CD4-positive, alpha-beta T cell treated with Interleukin-4 for 1 hour (primary cell): ENCODE measurements around the gene CDC42SE1.
A peak's percentile ranks its signal among the peaks of the same experiment; 100 is the strongest.

Experiments
- DNase-seq, 2 donors: peaks; one replicate each; pipeline ENCODE4 v3.0.0-alpha.2; 2020 to 2022

CDC42SE1 gene

DNA sequence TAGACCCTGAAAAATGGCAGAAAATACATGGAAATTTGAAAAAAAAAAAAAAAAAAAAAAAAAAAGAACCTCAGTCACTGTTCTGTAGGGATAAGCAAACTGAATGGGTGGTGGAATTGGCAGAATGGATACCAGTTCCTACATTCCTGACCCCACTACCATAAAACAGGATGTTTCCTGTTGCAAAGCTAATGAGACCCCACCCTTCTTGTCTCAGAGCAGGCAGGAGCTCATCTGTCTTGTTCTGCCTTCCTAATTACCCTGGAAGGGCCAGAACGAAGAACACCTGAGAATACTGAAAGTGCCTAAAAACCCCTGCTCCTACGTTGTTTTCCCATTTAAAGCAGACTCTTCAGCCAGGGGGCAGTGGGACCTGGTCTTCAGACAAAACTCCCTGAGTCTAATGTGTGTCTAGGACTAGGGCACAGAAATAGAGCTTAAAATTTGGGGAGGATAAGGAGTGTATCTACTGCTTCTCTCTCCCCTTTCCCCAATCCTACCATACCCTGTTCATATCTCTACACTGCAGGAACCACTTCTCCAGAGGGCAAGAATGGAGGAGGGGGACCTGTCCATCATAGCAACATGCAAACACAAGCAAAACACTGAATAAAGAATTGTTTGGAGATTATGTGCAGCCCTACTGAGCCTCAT, 7.9 kb downstream of the CDC42SE1 start:
- no peak for DNase-seq

DNA sequence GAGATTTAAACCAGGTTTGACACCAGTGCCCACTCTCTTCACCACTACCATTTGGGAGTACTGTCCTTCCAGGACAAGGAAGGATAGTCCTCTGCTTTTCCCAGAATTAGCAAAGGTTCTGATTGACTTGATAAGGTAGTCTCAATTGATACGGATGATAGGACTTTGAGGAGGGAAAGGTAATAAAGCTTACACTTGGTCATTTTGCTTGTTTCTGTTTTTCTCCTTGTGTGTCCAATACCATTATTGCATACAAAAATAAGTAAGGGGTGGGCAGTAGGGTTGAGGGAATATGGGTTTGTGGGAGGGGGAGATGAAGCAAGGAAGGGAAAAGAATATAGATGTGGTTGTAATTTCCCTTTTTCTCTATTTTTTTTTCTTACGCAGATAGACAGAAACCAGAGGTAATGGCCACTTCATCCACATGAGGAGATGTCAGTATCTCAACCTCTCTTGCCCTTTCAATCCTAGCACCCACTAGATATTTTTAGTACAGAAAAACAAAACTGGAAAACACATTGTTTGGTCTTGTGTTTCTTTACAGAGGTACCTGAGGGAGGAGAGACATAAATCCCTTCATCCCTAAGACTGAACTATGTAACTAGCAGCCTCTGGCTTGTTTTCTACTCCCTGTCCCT, 9.3 kb downstream of the CDC42SE1 start:
- DNase-seq, result no peak

DNA sequence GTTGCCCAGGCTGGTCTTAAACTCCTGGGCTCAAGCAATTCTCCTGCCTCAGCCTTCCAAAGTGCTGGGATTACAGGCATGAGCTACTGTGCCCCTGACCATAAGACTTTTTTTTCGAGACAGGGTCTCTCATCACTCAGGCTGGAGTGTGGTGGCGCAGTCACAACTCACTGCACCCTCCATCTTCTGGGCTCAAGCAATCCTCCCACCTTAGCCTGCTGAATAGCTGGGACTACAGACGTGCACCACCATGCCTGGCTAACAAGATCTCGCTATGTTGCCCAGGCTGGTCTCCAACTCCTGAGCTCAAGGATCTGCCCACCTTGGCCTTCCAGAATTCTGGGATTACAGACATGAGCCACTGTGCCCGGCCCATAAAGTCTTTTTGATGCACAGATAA, 10.0 kb downstream of the CDC42SE1 start:
- DNase-seq, result peak in 1 of 2 donors; percentile 28

DNA sequence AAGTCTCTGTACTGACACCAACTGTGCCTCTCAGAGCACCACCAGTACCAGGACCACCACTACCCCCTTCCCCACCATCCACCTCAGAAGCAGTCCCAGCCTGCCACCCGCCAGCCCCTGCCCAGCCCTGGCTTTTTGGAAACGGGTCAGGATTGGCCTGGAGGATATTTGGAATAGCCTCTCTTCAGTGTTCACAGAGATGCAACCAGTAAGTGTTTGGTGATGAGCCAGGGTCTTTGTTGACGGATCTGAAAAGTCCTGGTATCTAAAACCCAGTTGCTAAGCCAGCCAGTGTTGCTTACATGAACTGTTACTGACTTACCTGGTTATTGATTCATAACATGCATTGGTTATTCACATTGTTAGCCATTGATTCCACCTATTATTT, 10.8 kb downstream of the CDC42SE1 start:
- no peak for DNase-seq

DNA sequence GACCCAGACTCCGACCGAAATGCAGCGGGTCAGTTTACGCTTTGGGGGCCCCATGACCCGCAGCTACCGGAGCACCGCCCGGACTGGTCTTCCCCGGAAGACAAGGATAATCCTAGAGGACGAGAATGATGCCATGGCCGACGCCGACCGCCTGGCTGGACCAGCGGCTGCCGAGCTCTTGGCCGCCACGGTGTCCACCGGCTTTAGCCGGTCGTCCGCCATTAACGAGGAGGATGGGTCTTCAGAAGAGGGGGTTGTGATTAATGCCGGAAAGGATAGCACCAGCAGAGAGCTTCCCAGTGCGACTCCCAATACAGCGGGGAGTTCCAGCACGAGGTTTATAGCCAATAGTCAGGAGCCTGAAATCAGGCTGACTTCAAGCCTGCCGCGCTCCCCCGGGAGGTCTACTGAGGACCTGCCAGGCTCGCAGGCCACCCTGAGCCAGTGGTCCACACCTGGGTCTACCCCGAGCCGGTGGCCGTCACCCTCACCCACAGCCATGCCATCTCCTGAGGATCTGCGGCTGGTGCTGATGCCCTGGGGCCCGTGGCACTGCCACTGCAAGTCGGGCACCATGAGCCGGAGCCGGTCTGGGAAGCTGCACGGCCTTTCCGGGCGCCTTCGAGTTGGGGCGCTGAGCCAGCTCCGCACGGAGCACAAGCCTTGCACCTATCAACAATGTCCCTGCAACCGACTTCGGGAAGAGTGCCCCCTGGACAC, 11.3 kb downstream of the CDC42SE1 start:
- DNase-seq, result peak; percentile 68 to 70

DNA sequence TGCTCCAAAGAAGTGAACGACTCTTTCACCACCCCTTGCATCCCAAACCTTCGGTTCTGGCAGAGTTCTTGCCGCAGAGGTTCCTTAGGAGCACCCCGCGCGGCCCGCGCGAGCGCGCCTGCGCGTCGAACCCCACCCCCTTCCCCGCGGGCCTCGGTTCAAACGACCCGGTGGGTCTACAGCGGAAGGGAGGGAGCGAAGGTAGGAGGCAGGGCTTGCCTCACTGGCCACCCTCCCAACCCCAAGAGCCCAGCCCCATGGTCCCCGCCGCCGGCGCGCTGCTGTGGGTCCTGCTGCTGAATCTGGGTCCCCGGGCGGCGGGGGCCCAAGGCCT, 11.9 kb downstream of the CDC42SE1 start, which contains the start of gene C1orf56:
Gene C1orf56 (plus strand): TSS at position 161 of the 334 bp plus-strand sequence. CDS start 97 bp downstream, at position 258.
- DNase-seq, result peak; percentile 61 to 66

DNA sequence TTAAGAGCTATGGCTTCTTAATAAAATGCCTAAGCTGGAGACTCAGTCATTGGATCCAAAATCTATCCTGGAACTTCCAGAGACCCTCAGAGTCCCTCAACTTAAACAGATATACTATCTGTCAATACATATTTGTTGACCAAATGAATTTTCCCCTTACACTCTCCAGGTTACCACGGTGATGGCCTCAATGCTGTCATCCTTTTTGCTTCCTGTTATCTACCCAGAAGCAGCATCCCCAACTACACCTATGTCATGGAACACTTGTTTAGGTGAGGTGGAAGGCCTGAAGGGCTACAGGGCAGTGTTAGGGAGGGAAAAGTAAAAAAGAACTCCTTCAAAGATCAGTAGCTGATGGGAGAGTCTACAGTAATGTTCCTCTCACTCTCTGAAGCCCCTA, 16.3 kb downstream of the CDC42SE1 start:
- DNase-seq, result peak in 1 of 2 donors; percentile 33

DNA sequence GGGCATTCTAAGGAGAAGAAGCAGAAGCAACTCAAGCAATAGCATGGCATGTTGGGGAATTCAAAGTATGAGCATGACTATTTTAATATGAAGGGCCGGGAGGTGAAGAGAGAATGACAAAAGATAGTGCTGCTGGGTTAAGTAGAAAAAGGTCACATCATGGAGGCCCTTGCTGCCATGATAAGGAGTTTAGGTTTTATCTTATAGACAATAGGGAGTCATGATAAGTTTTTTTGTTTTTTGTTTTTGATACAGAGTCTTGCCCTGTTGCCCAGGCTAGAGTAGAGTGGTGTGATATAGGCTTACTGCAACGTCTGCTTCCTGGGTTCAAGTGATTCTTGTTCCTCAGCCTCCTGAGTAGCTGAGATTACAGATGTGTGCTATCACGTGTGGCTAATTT, 19.9 kb downstream of the CDC42SE1 start:
- no peak for DNase-seq

DNA sequence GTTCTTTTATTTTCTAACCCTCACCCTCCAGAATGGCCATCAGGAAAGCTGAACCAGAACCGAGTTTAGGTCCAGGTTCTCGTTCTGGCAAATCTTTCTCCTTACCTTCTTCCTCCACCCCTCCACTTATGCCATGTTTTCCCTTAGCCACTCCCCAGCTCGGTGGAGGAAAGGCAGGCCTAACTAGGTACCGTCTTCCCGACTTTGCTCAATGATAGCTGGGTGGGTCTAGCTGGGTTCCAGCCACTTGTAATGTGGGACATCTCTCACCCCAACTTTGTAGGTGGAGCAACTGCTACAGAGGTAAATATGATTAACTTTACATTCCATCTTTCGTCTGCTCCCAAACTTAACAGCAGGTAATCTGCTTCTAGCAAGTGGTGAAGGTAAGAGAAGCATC, 22.4 kb downstream of the CDC42SE1 start:
- no peak for DNase-seq

DNA sequence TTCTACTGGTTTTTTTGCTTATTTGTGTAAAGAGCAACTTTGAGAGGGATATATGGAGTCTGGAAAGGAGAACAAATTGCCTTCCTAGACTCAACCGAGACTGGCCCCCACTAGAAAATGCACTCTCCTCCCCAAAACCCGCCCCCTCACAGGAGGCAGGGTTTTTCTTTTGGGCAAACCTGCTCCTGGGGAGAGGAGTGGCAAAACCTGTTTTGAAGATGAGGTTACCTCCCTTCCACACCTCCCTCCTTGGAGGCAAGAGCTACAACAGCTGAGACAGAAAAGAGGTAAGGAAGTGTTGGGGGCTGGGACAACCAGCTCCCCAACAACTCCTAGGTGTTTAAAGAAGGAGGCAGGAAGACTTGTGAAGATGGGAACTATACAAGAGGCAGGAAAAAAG, 23.1 kb downstream of the CDC42SE1 start, which contains the start of gene BNIPL:
Gene BNIPL (plus strand): TSS at position 231 of the 400 bp plus-strand sequence. CDS start 140 bp downstream, at position 371.
- no peak for DNase-seq

DNA sequence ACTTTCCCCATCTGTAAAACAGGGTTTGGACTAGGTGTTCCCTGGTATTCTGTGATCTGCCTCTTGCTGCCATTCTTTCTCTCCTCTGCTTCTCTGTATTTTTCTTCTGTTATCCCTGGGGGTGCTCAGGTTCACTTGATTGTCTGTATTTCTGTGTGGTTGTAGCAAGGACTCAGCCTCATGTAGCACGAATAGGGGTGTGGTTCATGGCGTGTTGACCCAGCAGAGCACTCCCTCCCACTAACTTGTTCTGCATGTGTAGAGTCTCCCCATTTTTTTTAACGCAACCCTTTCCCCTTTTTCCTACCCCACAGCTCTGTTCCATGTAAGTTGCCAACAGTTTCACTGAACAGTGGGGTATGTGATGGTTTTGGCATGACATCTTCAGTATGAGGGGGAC, 24.3 kb downstream of the CDC42SE1 start:
- DNase-seq, result no peak

DNA sequence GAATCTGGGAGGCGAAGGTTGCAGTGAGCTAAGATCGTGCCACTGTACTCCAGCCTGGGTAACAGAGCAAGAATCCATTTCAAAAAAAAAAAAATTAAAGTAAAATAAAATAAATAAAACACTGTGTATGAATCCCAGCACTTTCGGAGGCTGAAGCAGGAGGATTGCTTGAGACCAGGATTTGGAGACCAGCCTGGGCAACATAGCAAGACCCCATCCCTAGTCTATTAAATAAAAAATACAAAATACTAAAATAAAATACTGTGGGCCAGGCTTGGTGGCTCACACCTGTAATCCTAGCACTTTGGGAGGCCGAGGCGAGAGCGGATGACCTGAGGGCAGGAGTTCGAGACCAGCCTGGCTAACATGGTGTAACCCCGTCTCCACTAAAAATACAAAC, 27.3 kb downstream of the CDC42SE1 start:
- no peak for DNase-seq

DNA sequence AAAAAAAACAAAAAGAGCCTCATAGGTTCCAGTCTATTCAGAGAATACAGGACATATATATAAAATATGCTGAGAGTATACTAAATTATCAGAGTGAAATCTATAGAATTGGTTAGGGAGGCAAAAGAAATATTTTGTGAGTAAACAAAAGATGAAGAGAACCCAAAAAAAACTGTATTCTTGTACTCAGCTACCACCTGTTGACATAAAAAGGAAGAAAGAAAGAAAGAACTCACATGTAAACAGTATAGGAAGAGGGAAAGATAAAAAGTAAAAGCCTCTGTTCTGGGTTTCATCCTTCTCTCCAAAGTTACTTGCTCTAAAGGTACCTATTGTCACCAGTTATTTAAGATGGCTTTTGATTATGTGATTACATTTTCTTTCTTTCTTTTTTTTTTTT, 33.0 kb downstream of the CDC42SE1 start:
- DNase-seq, result no peak

DNA sequence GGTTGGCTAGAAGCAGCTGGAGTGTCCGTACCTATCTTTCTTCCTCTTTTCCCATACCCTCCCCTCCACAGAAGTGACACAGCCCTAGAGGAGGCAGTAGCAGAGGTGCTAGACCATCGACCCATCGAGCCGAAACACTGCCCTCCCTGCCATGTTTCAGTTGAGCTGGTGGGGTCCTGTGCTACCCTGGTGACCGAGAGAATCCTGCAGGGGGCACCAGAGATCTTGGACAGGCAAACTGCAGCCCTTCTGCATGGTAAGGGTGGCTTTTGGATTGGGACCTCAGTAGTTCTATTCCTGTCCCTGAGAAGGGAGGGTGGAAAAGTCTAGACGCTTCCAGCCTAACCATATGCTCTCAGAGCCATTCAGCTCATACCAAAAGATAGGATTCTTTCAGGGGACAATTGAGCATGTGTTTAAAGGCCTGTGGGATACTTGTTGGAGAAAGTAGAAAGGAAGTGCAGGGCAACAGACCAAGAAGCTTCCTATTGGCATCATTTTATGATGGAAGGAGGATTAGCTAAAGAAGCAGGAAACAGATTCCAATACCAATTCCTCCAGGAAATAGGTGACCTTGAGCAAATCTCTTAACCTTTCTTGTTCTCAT, 34.8 kb downstream of the CDC42SE1 start:
- peak; percentile 88 to 90 for DNase-seq

DNA sequence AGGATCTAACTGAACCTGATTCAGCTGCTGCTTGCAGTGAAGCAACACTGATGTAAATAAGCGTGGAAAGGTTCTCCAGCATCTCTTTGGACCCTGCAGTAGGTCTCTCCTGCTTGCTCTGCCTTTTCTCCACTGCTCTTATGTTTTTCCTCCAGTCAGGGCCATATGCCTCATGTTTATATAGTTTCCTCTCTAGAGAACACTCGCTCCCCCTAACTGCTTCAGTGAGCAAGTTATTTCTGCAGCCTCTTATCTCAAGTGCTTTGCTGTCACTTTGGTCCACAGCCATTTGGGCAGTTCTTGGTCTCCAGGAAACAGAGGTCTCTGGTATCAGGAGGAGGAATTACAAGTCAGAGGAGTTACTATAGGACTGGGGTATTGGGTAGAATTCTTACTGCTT, 45.9 kb downstream of the CDC42SE1 start:
- DNase-seq, result no peak

DNA sequence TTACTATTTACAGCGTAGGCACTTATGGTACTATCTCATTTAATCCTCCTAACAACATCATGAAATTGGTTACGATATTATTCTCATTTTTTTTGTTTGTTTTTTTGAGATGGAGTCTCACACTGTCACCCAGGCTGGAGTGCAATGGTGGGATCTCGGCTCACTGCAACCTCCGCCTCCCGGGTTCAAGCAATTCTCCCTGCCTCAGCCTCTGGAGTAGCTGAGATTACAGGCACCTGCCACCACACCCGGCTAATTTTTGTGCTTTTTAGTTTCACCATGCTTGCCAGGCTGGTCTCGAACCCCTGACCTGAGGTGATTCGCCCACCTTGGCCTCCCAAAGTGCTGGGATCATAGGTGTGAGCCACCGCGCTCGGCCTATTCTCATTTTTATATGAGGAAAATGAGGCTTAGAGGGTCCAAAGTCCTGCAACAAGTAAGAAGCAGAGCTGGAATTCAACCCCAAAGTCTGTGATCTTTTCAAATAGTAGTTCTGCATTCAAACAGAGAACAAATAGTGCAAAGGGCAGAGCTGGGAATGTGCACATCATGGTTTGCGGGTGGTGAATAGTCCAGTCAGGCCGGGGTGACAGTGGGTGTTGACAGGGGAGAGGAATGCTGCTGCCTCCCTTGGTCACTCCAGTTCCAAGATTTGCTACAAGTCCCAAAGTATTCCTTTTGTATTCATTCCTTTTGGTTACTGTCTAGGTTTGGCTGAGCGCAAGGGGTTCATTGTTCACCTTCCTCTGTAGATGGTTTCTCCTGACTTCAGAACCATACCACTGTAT, 46.5 kb downstream of the CDC42SE1 start:
- DNase-seq, result no peak

DNA sequence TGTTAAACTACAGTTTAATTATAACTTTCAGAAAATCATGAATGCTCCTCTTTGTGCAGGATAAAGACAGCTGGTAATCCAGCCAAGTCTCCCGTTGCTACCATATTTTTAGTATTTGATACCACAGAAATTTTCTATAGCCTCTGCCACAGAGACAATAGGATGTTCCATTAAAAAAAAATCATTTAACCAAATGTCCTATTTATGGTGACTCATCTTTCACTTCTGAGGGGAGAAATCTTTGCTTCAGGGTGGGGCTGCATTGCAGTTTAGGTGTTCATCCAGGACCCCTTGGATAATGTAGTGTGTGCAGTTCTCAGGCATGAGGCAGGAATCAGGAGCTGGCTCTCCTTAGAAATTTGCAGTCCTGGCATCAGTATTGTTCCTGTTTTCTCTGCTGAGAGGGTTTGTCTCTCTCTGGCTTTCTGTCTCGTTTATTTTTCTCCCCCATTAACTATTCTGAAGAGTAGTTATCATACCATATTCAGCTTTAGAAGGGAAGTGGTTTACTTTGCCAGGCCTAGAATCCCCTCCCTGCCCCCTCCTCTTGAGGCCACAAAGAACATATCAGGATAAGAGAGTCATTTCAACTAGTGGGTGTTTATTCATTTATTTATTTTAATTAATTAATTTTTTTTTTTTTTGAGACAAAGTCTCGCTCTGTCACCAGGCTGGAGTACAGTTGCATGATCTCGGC, 48.1 kb downstream of the CDC42SE1 start:
- no peak for DNase-seq

DNA sequence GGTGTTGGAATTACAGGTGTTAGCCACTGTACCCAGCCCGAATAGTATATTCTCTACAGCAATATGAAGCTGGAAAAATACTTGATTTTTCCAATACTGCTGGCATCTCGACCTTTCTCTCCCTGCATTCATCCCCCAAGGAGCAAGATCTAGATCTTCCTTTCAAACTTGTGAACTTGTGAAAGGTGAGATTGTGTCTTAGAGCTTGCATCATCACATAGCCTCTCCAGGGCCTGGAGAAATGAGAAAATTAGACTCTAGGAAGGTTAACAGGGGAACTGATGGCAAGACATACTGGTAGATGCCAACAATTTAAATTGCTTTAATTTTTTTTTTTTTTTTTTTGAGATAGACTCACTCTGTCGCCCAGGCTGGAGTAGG, 49.1 kb downstream of the CDC42SE1 start:
- no peak for DNase-seq

DNA sequence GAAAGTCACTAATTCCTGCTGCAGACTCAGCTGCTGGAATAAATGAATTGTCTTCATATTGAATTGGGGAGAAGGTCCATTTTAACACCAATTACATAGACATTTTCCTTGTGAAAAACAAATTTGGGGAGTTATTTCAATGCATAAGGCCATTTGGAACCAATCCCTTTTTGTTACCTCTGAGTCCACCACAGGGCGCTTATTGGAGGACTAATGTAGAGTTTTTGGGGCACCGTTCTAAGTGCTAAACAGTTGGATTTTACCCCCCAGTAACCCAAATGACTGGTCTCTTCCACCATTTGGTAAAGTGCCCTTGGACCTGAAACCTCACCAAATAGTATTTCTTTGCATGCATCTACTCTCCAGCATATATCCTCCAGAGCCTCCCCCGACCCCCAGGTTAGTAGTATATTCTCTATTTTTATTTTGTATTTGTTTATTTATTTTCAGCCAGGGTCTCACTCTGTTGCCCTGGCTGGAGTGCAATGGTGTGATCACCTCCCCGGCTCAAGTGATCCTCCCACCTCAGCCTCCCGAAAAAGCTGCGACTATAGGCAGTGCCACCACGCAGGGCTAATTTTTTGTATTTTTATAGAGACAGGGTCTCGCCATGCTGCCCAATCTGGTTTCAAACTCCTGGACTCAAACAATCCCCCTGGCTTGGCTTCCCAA, 49.6 kb downstream of the CDC42SE1 start:
- DNase-seq, result no peak

DNA sequence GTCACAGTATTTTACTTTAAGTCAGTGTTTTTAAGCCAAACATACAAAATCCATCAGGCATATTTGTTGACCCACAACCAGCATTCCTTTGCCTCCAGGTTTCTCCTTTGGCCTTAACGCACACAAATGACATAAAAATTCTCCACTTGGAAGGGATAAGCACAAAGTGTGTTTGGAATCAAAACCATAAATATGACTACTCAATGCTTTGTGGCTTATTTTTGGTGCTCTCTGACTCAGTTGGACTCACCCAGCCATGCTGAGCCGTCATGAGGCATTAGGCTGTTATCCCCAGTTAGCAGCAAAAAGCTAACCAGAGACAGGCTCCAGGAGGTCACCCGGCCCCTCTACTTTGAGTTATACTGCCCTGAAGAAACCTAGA, 50.2 kb downstream of the CDC42SE1 start:
- no peak for DNase-seq
